IPS-NIHi7 (cell line): ENCODE results near the gene TRIM34.
A peak's percentile ranks its signal among the peaks of the same experiment; 100 is the strongest.
"Not testable (repeated sequence)": the region's sequence is repeated elsewhere in the genome, so short reads cannot be mapped to it uniquely, and the experiment has no call there.

Experiments used
- DNase-seq: peaks from one replicate; pipeline ENCODE4 v3.0.0; 2012; ENCODE audit warnings: mixed read lengths; ENCODE audit errors: extremely low spot score

Gene TRIM34

GRCh38 chr11:5624489-5625279, at the start of gene TRIM34:
Gene TRIM34, plus strand, starts transcription at chr11:5625001. Its CDS starts 7,331 bp downstream, at chr11:5632332.
- DNase-seq, result peak; percentile 72

DNA sequence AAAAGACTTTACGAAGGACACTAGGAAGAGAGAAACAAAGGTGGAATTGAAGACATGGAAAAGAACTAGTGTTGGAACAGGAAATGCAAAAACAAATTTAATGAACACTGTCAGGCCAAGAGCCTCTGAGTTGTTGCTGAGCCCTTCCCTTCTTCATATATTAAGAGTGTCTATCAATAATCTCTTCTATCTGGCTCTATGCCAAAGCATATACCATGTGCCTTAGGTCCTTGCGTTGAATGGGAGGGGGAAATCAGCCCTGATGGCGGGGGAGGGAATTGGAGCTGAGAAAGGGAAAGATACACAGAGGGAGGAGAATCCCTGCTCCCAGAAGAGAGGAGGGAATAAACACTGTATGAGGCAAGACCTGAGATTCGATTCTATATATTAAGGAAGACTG, 49.6 kb upstream of the TRIM34 start:
- no peak for DNase-seq

DNA sequence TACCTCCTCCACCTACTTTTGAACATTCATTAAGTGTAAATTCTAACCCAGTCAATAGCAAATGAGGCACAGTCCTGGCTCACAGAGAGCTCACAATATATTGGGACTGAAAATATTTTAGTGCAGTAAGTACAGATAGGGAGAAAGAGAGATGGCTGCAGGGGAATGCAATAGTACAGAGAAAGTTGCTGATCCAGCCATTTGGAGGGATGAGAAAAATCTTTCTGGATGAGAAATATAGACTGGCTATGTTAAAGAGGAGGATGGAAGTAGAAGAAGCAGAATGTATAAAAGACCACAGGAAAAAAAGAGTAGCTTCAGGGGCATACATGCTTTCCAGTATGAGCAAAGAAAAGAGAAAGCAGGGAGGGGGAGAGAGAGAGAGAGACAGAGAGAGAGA, 47.7 kb upstream of the TRIM34 start:
- DNase-seq, result no peak

DNA sequence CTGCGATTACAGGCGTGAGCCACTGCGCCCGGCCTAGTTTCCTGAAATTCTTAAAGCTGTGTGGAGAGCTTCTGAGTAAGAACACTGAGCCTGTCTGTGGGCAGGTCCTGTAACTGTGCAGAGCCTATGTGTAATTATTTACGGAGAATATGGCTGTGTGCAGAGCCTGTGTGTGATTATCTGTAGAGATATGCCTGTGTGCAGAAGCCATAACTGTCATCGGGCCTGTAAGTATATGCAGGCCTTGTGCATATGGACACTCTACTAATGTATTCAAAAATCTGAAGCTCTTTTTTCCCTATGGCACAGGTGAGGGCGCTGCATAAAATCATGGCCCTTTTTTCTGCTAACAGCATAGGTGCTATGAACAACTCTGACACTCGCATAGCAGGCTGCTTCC, 44.2 kb upstream of the TRIM34 start, which contains the start of gene OR52B6:
TSS of gene OR52B6 (plus strand) at position 301 of the 400 bp plus-strand sequence. CDS start at position 301, 0 bp downstream.
- no peak for DNase-seq

DNA sequence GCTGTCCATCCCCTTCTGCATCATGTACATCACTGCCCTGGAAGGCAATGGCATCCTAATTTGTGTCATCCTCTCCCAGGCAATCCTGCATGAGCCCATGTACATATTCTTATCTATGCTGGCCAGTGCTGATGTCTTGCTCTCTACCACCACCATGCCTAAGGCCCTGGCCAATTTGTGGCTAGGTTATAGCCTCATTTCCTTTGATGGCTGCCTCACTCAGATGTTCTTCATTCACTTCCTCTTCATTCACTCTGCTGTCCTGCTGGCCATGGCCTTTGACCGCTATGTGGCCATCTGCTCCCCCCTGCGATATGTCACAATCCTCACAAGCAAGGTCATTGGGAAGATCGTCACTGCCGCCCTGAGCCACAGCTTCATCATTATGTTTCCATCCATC, 43.8 kb upstream of the TRIM34 start:
- DNase-seq, result no peak

DNA sequence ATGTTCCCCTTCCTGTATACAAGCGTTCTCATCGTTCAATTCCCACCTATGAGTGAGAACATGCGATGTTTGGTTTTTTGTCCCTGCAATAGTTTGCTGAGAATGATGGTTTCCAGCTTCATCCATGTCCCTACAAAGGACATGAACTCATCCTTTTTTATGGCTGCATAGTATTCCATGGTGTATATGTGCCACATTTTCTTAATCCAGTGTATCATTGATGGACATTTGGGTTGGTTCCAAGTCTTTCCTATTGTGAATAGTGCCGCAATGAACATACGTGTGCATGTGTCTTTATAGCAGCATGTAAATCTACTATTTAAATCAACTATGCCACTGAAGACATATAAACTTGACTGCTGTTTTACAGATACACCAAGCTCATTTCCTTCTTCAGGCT, 40.3 kb upstream of the TRIM34 start:
- DNase-seq, result not testable (repeated sequence)

DNA sequence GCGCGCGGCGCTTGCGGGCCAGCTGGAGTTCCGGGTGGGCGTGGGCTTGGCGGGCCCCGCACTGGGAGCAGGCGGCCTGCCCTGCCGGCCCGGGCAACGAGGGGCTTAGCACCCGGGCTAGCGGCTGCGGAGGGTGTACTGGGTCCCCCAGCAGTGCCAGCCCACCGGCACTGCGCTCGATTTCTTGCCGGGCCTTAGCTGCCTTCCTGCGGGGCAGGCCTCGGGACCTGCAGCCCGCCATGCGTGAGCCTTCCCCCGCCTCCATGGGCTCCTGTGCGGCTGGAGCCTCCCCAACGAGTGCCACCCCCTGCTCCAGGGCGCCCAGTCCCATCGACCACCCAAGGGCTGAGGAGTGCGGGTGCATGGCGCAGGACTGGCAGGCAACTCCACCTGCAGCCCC, 34.9 kb upstream of the TRIM34 start:
- not testable (repeated sequence) for DNase-seq

- DNase-seq, result no peak
Observed at GRCh38 chr11:5591613-5592012, 33.2 kb upstream of the TRIM34 start.

DNA sequence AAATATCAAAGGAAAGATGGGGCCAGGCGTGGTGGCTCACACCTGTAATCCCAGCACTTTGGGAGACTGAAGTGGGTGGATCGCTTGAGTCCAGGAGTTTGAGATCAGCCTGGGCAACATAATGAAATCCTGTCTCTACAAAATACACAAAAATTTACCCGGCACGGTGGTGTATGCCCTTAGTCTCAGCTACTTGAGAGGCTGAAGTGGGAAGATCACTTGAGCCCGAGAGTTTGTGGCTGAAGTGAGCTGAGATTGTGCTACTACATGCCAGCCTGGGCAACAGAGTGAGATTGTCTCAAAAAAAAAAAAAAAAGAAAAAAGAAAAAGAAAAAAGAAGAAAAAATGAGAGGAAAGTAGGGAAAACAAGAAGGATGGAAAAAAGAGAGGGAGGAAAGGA, 32.2 kb upstream of the TRIM34 start:
- DNase-seq, result no peak

- DNase-seq, result no peak
Observed at GRCh38 chr11:5593146-5593545, 31.7 kb upstream of the TRIM34 start.

GRCh38 chr11:5596607-5597201, 28.1 kb upstream of the TRIM34 start, which contains the start of gene TRIM6:
Gene TRIM6, plus strand, starts transcription at chr11:5596637. Its CDS starts 261 bp downstream, at chr11:5596898.
- peak; percentile 70 for DNase-seq

DNA sequence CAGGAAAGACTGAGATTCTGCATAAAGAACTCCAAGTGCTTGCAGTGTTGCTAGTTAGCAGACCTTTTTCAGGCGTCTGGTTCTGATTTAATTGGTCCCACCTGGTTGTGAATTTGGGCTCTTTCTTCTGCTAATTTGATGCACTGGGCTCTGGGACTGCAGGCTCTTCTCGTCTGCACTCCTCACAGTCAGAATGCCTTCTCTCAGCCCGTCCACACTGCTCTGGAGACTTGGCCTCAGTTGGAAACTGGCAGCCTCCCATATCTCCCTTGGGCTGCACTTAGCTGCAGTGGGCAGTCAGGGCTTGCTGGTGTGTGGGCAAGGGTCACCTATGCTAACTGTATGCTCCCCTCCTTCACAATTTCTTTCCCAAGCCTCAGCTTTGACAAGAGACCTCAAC, 26.8 kb upstream of the TRIM34 start:
- DNase-seq, result peak; percentile 18

GRCh38 chr11:5600374-5600851, 24.4 kb upstream of the TRIM34 start:
- DNase-seq, result peak; percentile 76

DNA sequence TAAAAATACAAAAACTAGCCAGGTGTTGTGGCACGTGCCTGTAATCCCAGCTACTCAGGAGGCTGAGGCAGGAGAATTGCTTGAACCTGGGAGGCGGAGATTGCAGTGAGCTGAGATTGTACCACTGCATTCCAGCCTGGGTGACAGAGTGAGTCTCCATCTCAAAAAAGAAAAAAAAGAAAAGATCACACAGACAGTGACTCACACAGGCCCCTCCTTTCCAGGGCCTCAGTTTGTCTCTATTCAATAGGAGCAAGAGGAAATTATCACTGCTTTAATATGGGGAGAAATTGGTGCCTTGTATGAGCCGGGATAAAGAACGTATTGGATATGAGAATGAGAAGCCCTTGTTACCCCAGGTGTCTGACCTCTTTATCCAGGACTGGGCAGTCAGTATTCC, 22.0 kb upstream of the TRIM34 start:
- DNase-seq, result not testable (repeated sequence)

- no peak for DNase-seq
Observed at GRCh38 chr11:5603326-5603725, 21.5 kb upstream of the TRIM34 start.

GRCh38 chr11:5604896-5605295, 19.9 kb upstream of the TRIM34 start:
- no peak for DNase-seq

DNA sequence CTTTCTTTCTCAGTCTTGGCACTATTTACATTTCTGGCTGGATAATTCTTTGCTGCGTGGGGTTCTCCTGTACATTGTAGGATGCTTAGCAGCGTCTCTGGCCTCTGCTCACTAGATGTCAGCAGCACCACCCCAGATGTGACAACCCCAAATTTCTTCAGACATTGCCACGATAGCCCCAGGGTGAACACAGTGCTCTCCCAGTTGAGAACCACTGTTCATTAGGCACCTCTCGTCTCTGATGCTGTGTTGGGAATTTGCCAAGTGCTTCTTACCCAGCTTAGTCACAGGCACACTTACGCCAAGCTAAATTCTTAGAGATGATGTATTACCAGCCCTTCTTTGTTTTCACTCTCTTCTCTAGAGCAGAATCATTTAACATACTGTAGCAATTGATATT, 19.0 kb upstream of the TRIM34 start:
- no peak for DNase-seq

DNA sequence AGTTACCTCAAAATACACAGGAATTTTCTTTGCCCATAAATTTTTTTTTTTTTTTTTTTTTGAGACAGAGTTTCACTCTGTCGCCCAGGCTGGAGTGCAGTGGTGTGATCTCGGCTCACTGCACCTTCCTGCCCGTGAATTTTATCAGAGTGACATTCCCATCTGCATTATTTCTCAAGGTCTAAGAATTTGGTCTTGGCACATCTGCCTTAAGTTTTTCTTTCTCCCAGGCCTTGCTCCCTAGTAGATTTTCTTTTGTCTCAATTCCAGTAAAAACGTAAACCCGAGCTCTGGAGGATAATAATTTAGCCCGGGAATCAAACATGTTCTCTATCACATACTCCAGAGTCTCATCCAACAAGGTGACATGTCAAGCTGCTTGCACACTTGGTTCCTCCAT, 16.0 kb upstream of the TRIM34 start:
- no peak for DNase-seq

DNA sequence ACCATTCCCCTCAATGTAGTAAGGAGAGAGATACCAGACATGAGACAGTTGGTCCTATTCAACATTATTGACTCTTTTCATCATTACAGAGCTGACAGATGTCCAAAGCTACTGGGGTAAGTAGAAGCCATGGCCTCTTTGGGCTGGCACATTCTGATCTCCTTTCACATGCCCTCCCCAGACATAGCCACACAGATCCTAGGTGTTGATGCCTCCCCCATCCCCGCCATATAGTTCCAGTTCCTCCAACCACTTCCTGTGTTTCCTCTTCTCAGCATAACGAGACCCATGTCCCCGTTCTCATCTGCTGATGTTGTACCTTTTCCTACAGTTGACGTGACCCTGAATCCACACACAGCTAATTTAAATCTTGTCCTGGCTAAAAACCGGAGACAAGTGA, 14.4 kb upstream of the TRIM34 start:
- no peak for DNase-seq

DNA sequence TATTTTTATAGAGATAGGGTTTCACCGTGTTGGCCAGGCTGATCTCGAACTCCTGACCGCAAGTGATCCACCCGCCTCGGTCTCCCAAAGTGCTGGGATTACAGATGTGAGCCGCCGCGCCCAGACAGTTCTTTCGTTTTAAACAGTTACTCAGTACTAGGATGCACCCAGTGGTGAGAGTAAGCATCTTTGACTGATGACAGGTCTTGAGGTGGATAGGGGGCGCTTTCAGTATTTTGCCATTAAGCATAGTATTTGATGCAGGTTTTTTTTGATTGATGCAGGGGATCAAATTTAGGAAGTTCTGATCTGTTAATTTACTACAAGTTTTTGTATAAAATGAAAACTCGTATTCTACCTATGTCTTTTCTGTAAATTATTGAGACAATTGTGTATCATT, 13.2 kb upstream of the TRIM34 start:
- DNase-seq, result peak; percentile 26

DNA sequence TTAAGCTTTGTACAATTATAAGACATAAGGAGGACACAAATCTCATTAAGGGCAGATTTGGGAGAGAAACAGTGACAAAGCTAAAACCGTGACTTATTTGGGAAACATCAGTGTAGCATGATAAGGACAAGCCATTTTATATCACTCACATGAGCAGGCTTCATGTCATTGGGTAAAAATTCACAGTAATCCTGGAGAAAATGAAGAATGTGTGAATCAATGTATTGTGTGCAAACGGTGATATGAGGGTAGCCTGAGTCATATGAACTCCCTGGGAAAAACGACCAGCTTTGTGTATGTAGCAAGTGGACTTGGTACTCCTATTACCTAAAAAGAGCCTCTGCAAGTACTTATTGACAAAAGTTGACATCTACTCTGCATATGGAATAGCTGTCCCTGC, 6.0 kb upstream of the TRIM34 start:
- DNase-seq, result no peak

- peak; percentile 14 for DNase-seq
Observed at GRCh38 chr11:5620651-5621521, 3.9 kb upstream of the TRIM34 start.
